Spinal cord (tissue), 10 donors: ENCODE measurements around the gene CFAP107. TPM values are rescaled to one million over a fixed set of nuclear protein-coding genes. Genes with fewer than 3 reads are reported as not detected.
A peak's percentile ranks its signal among the peaks of the same experiment; 100 is the strongest.

Experiments
- DNase-seq, 6 donors: peaks; one replicate each; pipeline versions ENCODE4 v3.0.0 to v3.0.0-alpha.2; 2013 to 2015; ENCODE audit warnings: low spot score in 6 of 6, low read depth in 4 of 6
- H3K27ac ChIP-seq: one replicate; pipeline ENCODE4 v1.5.1; 2013; ENCODE audit warnings: low read depth, low read length, control low read depth
- H3K27me3 ChIP-seq: one replicate; pipeline ENCODE4 v1.6.1; 2013; ENCODE audit warnings: low read length; ENCODE audit not compliant: control insufficient read depth, insufficient read depth
- H3K36me3 ChIP-seq: one replicate; pipeline ENCODE4 v1.6.1; 2013; ENCODE audit warnings: low read length; ENCODE audit not compliant: control insufficient read depth, insufficient read depth
- H3K4me1 ChIP-seq: one replicate; pipeline ENCODE4 v1.6.1; 2013; ENCODE audit warnings: low read length; ENCODE audit not compliant: control insufficient read depth, insufficient read depth
- H3K4me3 ChIP-seq: one replicate; pipeline ENCODE4 v1.5.1; 2013; ENCODE audit warnings: low read depth, low read length, control low read depth
- H3K9me3 ChIP-seq: one replicate; pipeline ENCODE4 v1.6.1; 2013; ENCODE audit warnings: low read length; ENCODE audit not compliant: control insufficient read depth, insufficient read depth
- WGBS: methylation state at CpG from one replicate; pipeline ENCODE4 v1.1.5; 2013; ENCODE audit warnings: missing lambda C conversion rate; ENCODE audit not compliant: insufficient coverage; 5-methylcytosine and 5-hydroxymethylcytosine counted together
- polyA plus RNA-seq, 2 donors: library from polyadenylated mRNA; unstranded; fragments of 120-200 nt; gene quantifications; one replicate each; pipeline ENCODE4 v1.2.1, GENCODE V29; 2013; ENCODE audit not compliant: insufficient read length in 2 of 2
- total RNA-seq, 2 donors: library from RNA; depleted of rRNA in 1 of 2; stranded (reverse); fragments of 120-200 nt in 1 of 2; fragments of >200 nt in 1 of 2; gene quantifications; one replicate each; pipeline versions ENCODE4 v1.2.3 to v1.2.4, GENCODE V29; 2013 to 2014
- donor health status: healthy.

CFAP107 gene
- total and polyA plus RNA-seq, 4 donors: 0.69 to 7.5 (median 4.6) TPM

DNA sequence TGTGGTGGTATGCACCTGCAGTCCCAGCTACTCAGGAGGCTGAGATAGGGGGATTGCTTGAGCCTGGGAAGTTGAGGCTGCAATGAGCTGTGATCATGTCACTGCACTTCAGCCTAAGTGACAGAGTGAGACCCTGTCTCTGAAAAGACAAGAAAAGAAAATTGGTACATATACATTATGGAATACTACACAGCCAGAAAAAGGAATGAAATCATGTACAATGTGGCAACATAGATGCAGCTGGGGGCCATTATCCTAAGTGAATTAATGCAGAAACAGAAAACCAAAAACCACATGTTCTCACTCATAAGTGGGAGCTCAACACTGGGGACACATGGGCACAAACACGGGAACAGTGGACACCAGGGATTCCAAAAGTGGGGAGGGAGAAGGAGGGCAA is 7.1 kb upstream of the CFAP107 start:
- H3K4me3 ChIP-seq: no peak overlapping the region
- peaks cover 2% of the 10 kb centered on the region for H3K9me3 ChIP-seq
- no peak overlapping the region for H3K27ac ChIP-seq
- no peaks in the 10 kb centered on the region for H3K36me3 ChIP-seq
- 100% methylated on average over 1 of the region's 1 CpG for WGBS
- no peaks in the 10 kb centered on the region for H3K4me1 ChIP-seq
- H3K27me3 ChIP-seq: no peaks in the 10 kb centered on the region
- DNase-seq: no peak

DNA sequence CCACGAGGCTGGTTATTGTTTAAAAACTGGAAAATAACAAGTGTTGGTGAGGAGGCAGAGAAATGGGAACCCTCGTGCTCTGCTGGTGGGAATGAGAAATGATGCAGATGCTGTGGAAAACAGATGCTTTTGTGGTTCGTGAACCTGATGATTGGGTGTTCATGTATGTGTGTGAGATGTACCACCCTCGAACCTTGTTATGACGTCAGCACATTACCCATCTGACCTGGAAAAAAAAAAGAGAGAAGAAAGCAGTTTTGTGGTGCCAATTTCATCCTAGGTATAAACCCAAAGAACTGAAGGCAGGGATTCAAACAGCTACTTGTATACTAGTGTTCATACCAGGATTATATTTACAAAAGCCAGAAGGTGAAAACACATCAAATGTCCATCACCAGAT is 6.4 kb upstream of the CFAP107 start:
- DNase-seq: no peak
- H3K36me3 ChIP-seq: no peaks in the 10 kb centered on the region
- H3K4me1 ChIP-seq: no peaks in the 10 kb centered on the region
- peaks cover 2% of the 10 kb centered on the region for H3K9me3 ChIP-seq
- H3K4me3 ChIP-seq: no peak overlapping the region
- 86% methylated on average over 4 of the region's 5 CpGs for WGBS
- H3K27ac ChIP-seq: no peak overlapping the region
- H3K27me3 ChIP-seq: no peaks in the 10 kb centered on the region

DNA sequence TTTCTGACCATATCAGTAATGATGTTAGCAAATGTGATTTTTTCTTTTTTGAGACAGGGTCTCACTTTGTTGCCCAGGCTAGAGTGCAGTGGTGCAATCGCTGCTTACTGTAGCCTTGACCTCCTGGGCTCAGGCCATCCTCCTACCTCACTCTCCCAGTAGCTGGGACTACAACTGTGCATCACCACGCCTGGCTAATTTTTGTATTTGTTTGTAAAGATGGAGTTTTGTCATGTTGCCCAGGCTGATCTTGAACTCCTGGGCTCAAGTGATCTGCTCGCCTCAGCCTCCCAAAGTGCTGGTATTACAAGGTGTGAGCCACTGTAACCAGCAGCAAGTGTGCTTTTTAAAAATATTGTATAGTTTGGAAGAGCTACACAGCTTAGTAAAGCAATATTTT is 4.1 kb upstream of the CFAP107 start:
- Histone ChIP-seq H3K27ac (no peak overlapping the region), H3K27me3 (no peaks in the 10 kb centered on the region), H3K9me3 (peaks cover 2% of the 10 kb centered on the region), H3K36me3 (no peaks in the 10 kb centered on the region), H3K4me1 (no peaks in the 10 kb centered on the region), H3K4me3 (no peak overlapping the region)
- WGBS: 100% methylated on average over 1 of the region's 3 CpGs
- no peak for DNase-seq

DNA sequence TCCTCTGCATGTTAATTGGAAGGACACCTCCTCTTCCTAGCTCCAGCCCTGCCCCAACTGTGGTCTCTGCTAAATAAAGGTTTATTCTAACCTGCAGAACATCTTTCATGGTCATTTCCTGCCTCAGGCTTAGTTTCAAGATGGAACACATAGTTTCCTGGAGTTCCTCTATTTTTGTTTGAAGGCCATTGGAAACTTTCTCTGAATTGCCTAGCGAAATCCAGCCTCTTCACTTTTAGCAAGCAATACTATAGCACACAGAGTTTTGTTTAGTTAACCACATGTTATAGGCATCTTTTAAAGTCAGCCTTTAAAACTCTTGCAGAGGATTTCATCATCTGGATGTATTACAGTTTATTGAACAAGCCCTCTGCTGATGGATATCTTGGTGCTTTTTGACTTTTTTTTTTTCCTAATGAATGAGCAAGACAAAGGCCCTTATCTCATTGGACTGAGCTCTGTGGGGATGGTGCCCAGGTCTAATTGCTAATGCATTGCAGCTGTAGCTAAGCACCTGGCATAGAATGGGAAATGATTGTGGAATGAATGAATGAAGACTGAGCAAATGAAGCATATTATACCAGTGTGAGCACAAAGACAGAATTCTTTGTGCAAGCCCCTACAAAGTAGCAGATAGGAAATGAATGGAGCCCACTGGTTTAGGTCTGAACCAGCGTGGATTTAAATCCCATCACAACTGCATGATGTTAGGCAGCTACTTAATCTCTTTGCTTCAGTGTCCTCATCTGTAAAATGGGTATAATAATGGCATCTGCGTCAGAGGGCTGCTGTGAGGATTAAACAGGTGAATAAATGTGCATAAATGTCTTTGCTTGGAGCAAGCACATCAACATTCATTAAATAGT is 641 bp upstream of the CFAP107 start:
- H3K4me3 ChIP-seq: no peak overlapping the region
- peaks cover 5% of the 10 kb centered on the region for H3K9me3 ChIP-seq
- no peaks in the 10 kb centered on the region for H3K27me3 ChIP-seq
- no CpG with 5 or more reads among the region's 3 CpGs for WGBS
- H3K36me3 ChIP-seq: no peaks in the 10 kb centered on the region
- no peak overlapping the region for H3K27ac ChIP-seq
- no peaks in the 10 kb centered on the region for H3K4me1 ChIP-seq
- DNase-seq: no peak

DNA sequence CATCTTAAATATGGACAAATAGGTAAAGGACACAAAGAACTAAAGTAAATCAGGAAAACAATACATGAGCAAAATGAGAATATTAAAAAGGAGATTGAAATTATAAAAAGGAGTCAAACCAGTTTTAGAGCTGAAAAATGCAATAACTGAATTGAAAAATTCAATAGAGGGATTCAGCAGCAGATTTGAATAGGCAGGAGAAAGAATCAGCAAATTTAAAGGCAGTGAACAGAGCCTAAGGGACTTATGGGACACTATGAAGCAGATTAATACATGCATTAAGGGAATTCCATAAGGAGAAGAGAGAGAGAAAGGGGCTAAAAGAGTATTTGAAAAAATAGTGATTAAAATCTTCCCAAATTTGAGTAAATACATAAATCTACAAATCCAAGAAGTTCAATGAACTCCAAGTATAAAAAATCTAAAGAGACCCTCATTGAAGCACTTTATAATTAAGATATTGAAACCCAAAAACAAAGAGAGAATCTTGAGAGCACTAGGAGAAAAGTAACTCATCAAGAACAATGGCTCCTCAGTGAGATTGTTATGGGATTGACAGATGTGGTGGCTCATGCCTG is 2.9 kb downstream of the CFAP107 start:
- H3K4me3 ChIP-seq: no peak overlapping the region
- H3K4me1 ChIP-seq: no peaks in the 10 kb centered on the region

DNA sequence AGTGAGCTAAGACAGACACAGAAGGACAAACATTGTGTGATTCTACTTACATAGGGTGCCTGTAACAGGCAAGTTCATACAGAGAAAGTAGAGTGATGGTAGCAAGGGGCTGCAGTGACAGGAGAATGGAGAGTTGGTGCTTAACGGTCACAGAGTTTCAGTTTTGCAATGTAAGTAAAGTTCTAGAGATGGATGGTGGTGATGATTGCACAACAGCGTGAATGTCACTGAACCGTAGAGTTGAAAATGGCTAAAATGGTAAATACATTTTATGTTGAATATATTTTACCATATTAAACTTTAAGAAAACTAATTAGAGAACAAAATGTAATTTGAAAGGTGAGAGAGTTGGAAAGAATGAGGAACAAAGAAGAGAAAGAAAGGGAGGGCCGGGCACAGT is 8.7 kb downstream of the CFAP107 start:
- Histone ChIP-seq H3K27me3 (no peaks in the 10 kb centered on the region), H3K4me3 (no peak overlapping the region), H3K36me3 (no peaks in the 10 kb centered on the region), H3K9me3 (peaks cover 2% of the 10 kb centered on the region), H3K4me1 (peaks cover 16% of the 10 kb centered on the region), H3K27ac (no peak overlapping the region)
- no peak for DNase-seq
- WGBS: 100% methylated on average over 1 of the region's 4 CpGs

More for the DNA sequence above, 2.9 kb downstream of the CFAP107 start:
- Histone ChIP-seq H3K36me3 (no peaks in the 10 kb centered on the region), H3K27ac (no peak overlapping the region), H3K27me3 (no peaks in the 10 kb centered on the region), H3K9me3 (peaks cover 5% of the 10 kb centered on the region)
- DNase-seq: no peak

DNA sequence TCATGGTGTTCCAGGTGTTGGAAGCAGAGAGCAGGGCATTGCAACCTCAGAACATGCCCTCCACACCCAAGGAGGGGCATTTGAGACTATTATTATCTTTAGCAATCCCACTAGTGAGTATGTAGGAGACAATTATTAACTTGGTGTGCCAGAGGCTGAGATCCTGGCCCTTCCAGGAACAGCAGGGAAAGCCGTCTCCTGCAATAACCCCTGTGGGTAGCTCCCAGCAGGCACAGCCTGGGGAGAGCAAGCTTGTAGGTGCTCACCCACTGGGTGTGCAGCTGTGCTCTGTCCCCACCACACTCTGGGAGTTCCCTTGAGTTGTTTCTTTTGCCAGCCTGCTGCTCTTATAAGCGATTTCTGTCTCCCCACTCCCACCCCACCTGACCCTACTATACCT is 10.3 kb downstream of the CFAP107 start:
- peaks cover 4% of the 10 kb centered on the region for H3K36me3 ChIP-seq
- no peaks in the 10 kb centered on the region for H3K9me3 ChIP-seq
- DNase-seq: no peak

DNA sequence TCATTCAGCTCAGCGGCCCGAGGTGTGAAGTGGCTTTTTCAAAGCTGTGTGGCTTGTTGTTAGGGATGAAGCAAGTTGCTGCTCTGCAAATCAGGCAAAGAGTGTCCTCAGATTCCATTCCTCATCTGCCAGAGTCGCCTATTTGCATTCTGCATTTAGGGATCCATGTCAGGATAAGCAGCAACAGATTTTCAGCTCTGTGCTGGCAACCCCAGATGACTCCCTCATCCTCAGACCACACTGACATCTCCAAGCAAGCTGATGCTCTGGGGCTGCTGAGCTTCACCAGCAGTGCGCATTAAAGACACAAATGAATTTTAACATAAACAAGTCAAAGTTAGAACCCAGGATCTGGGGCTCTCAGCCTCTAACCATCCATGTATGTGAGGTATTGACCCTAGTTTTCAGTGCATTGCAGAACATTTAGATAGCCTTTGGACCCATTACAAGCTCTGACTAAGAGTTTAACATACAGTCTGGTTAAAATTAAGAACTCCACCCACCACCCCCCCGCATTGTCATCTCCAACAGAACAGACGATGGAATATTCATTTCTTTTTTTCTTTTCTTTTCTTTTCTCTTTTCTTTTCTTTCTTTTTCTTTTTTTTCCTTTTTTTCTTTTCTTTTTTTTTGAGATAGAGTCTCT is 10.9 kb downstream of the CFAP107 start:
- Histone ChIP-seq H3K4me3 (no peak overlapping the region), H3K27ac (no peak overlapping the region), H3K27me3 (no peaks in the 10 kb centered on the region), H3K4me1 (peaks cover 21% of the 10 kb centered on the region), H3K36me3 (peaks cover 4% of the 10 kb centered on the region), H3K9me3 (no peaks in the 10 kb centered on the region)
- WGBS: 83% methylated on average over 1 of the region's 6 CpGs
- DNase-seq: no peak

More for the DNA sequence above, 10.3 kb downstream of the CFAP107 start:
- Histone ChIP-seq H3K27me3 (no peaks in the 10 kb centered on the region), H3K4me1 (peaks cover 21% of the 10 kb centered on the region), H3K27ac (no peak overlapping the region), H3K4me3 (no peak overlapping the region)
- WGBS: 75% methylated on average over 1 of the region's 2 CpGs

DNA sequence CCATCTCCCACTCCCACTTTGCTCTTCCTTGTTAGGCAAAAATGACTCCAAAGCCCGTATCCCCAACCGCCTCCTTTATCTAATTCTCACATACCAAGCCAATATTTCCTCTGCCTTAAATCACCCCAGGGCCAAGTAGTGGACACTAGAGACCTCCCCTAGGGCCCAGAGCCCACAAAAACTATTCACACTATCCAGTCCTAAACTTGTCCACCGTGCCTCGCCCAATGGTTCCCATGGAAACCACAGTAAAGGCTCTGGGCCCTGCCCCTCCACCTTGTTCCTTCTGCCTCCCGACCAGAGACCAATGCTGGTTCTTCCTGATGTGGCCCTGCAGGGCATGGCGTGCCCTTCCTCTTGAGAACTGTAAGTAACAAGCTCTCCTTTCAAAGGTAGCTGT is 11.8 kb downstream of the CFAP107 start:
- H3K27me3 ChIP-seq: no peaks in the 10 kb centered on the region
- no peaks in the 10 kb centered on the region for H3K9me3 ChIP-seq
- no peak overlapping the region for H3K4me3 ChIP-seq
- DNase-seq: peak in 2 of 6 donors; percentile 16 to 21
- peaks cover 4% of the 10 kb centered on the region for H3K36me3 ChIP-seq
- peaks cover 21% of the 10 kb centered on the region for H3K4me1 ChIP-seq
- no peak overlapping the region for H3K27ac ChIP-seq
- whole genome bisulfite sequencing: 56% methylated on average over 6 of the region's 6 CpGs
